Body of pancreas (tissue), 4 donors: ENCODE results near the gene SMC1A. TPM values are rescaled to one million over a fixed set of nuclear protein-coding genes. Genes with fewer than 3 reads are reported as not detected.
"Not testable (repeated sequence)": the region's sequence is repeated elsewhere in the genome, so short reads cannot be mapped to it uniquely, and the experiment has no call there.

Source experiments
- ATAC-seq: fragments of 150-250 bp; one replicate; pipeline ENCODE4 v1.9.1; 2016
- DNase-seq, 4 donors: peaks; one replicate each; pipeline ENCODE4 v3.0.0-alpha.2; 2019
- H3K27ac ChIP-seq, 4 donors: fragments of 200-600 bp; sonication (generic); 1 replicate in 3 of 4; 2 replicates in 1 of 4; pipeline versions ENCODE4 v1.5.1 to v1.6.1; 2016 to 2019; ENCODE audit warnings: mild to moderate bottlenecking in 1 of 4, mixed read lengths in 1 of 4, moderate library complexity in 1 of 4
- H3K27me3 ChIP-seq, 2 donors: fragments of 200-600 bp; sonication (generic); one replicate each; pipeline ENCODE4 v1.6.0; 2016; ENCODE audit warnings: mild to moderate bottlenecking in 1 of 2
- H3K36me3 ChIP-seq, 2 donors: fragments of 200-600 bp; sonication (generic); replicated peaks in 1 of 2; 2 replicates each; pipeline ENCODE4 v1.5.1; 2016; ENCODE audit warnings: low read depth in 2 of 2; ENCODE audit not compliant: insufficient read depth in 1 of 2
- H3K4me1 ChIP-seq: fragments of 200-600 bp; sonication (generic); one replicate; pipeline ENCODE4 v1.6.0; 2016
- H3K4me3 ChIP-seq, 2 donors: fragments of 200-600 bp; sonication (generic); 1 replicate in 1 of 2; 2 replicates in 1 of 2; pipeline ENCODE4 v1.5.1; 2016 to 2019
- H3K9me3 ChIP-seq, 3 donors: fragments of 200-600 bp; sonication (generic); 1 replicate in 2 of 3; 2 replicates in 1 of 3; pipeline ENCODE4 v1.5.1; 2016
- CTCF ChIP-seq, 7 experiments: fragments of 450-650 bp in 4 of 7; fragments of 200-600 bp in 3 of 7; sonication (generic) in 3 of 7; IDR thresholded peaks; one replicate each; pipeline ENCODE4 v1.5.1; 2016 to 2019; ENCODE audit warnings: antibody characterized with exemption in 7 of 7
- POLR2A ChIP-seq, 3 donors: fragments of 450-650 bp; IDR thresholded peaks; one replicate each; pipeline ENCODE4 v1.6.1; 2016; ENCODE audit warnings: antibody characterized with exemption in 3 of 3, mild to moderate bottlenecking in 2 of 3
- WGBS, 2 donors: methylation state at CpG; one replicate each; pipeline ENCODE4 v1.1.5; 2017; 5-methylcytosine and 5-hydroxymethylcytosine counted together
- intact Hi-C: fragments of 100-400 bp; cut with DNase I; formaldehyde crosslinking; loops from one replicate; pipeline ENCODE4 v1.15.1; 2023
- total RNA-seq, 2 donors: library from RNA; depleted of rRNA; stranded (reverse); fragments of >200 nt; gene quantifications; one replicate each; pipeline ENCODE4 v1.1.0, GENCODE V29; 2016

Gene SMC1A
- total RNA-seq: 10 to 100 TPM; 24.6 to 38.6 TPM

- peak within 1 kb of the TSS; percentile 34 to 73 for H3K4me3 ChIP-seq
- TF ChIP-seq CTCF (IDR thresholded peaks at IDR 0.05) (peak in 1 of 7 experiments; percentile 5), POLR2A (IDR thresholded peaks at IDR 0.05) (peak; percentile 47 to 86 (median 75))
- ATAC-seq (peak; percentile 96), DNase-seq (peak; percentile 96 to 99 (median 98))
- peaks cover 12% of the 10 kb centered on the region for H3K4me1 ChIP-seq
- 0% methylated on average over 51 of the region's 75 CpGs; no CpG with 5 or more reads in 1 of the 2 donors for WGBS, 2 donors
- intact Hi-C loops: no loop called here
- no peaks in the 10 kb centered on the region for H3K27me3 ChIP-seq
- H3K9me3 ChIP-seq: no peaks in the 10 kb centered on the region
- no peaks in the 10 kb centered on the region for H3K36me3 ChIP-seq
- H3K27ac ChIP-seq: peak within 1 kb of the TSS; percentile 83 to 93 (median 86)
Observed at GRCh38 chrX:53422086-53422860, at the start of gene SMC1A. Gene SMC1A, minus strand, starts transcription at chrX:53422654. Its CDS starts 54 bp downstream, at chrX:53422600.

GRCh38 chrX:53471346-53471745, 48.9 kb upstream of the SMC1A start:
- Histone ChIP-seq H3K4me1 (no peaks in the 10 kb centered on the region), H3K36me3 (no peaks in the 10 kb centered on the region), H3K9me3 (no peaks in the 10 kb centered on the region), H3K4me3 (no peak overlapping the region), H3K27me3 (no peaks in the 10 kb centered on the region), H3K27ac (no peak overlapping the region)
- ATAC-seq (no peak), DNase-seq (no peak)
- intact Hi-C loops: no loop called here
- TF ChIP-seq CTCF (IDR thresholded peaks at IDR 0.05) (no peak), POLR2A (IDR thresholded peaks at IDR 0.05) (no peak)
- WGBS, 2 donors: 85 to 93% methylated on average over 3 of the region's 3 CpGs

GRCh38 chrX:53468659-53469058, 46.2 kb upstream of the SMC1A start:
- WGBS, 2 donors: 67 to 80% methylated on average over 1 to 3 of the region's 3 CpGs
- DNase-seq, H3K9me3 ChIP-seq, H3K27ac ChIP-seq, ATAC-seq, H3K4me1 ChIP-seq, H3K36me3 ChIP-seq, H3K4me3 ChIP-seq, intact Hi-C loops, H3K27me3 ChIP-seq: not testable (repeated sequence)

- Histone ChIP-seq H3K36me3 (no peaks in the 10 kb centered on the region), H3K9me3 (no peaks in the 10 kb centered on the region), H3K27ac (peak overlapping the region in 1 of 4 donors; percentile 11), H3K27me3 (no peaks in the 10 kb centered on the region), H3K4me1 (no peaks in the 10 kb centered on the region), H3K4me3 (no peak overlapping the region)
- ATAC-seq (no peak), DNase-seq (no peak)
- TF ChIP-seq POLR2A (IDR thresholded peaks at IDR 0.05): no peak
- TF ChIP-seq CTCF (IDR thresholded peaks at IDR 0.05): no peak
- intact Hi-C loops: no loop called here
- WGBS, 2 donors: 24% methylated on average over 5 of the region's 5 CpGs
Observed at GRCh38 chrX:53458082-53458481, 35.6 kb upstream of the SMC1A start.

GRCh38 chrX:53456254-53456653, 33.8 kb upstream of the SMC1A start:
- Histone ChIP-seq H3K27me3 (no peaks in the 10 kb centered on the region), H3K4me3 (no peak overlapping the region), H3K27ac (no peak overlapping the region), H3K4me1 (no peaks in the 10 kb centered on the region), H3K36me3 (no peaks in the 10 kb centered on the region), H3K9me3 (no peaks in the 10 kb centered on the region)
- DNase-seq (no peak), ATAC-seq (no peak)
- intact Hi-C loops: no loop called here
- 45 to 48% methylated on average over 3 of the region's 3 CpGs for WGBS, 2 donors
- no peak for TF ChIP-seq POLR2A (IDR thresholded peaks at IDR 0.05)
- no peak for TF ChIP-seq CTCF (IDR thresholded peaks at IDR 0.05)
